GM19395 (cell line): Measurements from ENCODE around the gene SULT1A1.

Experiments used
- ATAC-seq: cut with Tn5 transposase; IDR thresholded peaks from one replicate; pipeline ENCODE4 v1.9.1; 2021; ENCODE audit warnings: mild to moderate bottlenecking, moderate library complexity; ENCODE audit not compliant: unreplicated experiment

The SULT1A1 gene

GRCh38 chr16:28562199-28562598, 47.6 kb downstream of the SULT1A1 start:
- no peak for ATAC-seq

GRCh38 chr16:28561557-28562187, 48.2 kb downstream of the SULT1A1 start:
- no peak for ATAC-seq

GRCh38 chr16:28558456-28558855, 51.4 kb downstream of the SULT1A1 start:
- ATAC-seq, result no peak

DNA sequence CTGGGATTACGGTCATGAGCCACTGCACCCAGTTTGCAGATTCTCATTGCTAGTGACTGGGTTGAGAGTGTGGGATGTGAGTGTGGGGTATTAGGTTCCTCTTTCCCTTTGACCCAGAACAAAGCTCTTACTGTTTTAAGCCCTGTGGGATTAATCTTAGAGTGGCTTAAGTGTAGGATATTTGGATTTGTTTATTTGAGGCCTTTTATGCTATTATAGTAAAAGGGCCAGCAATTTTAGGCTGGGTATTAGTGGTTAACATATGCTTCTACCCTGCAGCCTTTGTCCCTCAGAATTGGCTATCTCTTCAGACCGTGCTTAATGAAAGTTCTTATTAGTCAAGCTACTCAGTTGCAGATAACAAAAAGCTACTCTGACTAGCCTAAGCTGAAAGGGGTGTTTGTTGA, 52.9 kb downstream of the SULT1A1 start:
- ATAC-seq, result no peak

- no peak for ATAC-seq
Observed at GRCh38 chr16:28555561-28555960, 54.3 kb downstream of the SULT1A1 start.
